HepG2 (cell line): ENCODE measurements around the gene GRB2. TPM values are rescaled to one million over a fixed set of nuclear protein-coding genes. Genes with fewer than 3 reads are reported as not detected.

Experiments used
- ARHGAP35 ChIP-seq: sonication (generic); formaldehyde crosslinking; IDR thresholded peaks from 2 replicates; pipeline ENCODE4 v1.9.0; 2022; ENCODE audit warnings: mild to moderate bottlenecking, inconsistent platforms, moderate library complexity, missing genetic modification reagents, borderline replicate concordance
- ARNT2 ChIP-seq: sonication (generic); formaldehyde crosslinking; IDR thresholded peaks from 2 replicates; pipeline ENCODE4 v1.8.0; 2022; ENCODE audit warnings: mild to moderate bottlenecking, low read depth, missing genetic modification reagents, moderate library complexity
- FOXO1 ChIP-seq: sonication (generic); formaldehyde crosslinking; IDR thresholded peaks from 2 replicates; pipeline ENCODE4 v1.4.0; 2020; ENCODE audit warnings: missing genetic modification reagents
- MIER2 ChIP-seq: IDR thresholded peaks from 2 replicates; pipeline ENCODE4 v1.6.1; 2016; ENCODE audit warnings: missing biosample characterization, missing genetic modification reagents
- NRL ChIP-seq: sonication (generic); formaldehyde crosslinking; IDR thresholded peaks from 2 replicates; pipeline ENCODE4 v1.5.0; 2020; ENCODE audit warnings: missing genetic modification reagents, mild to moderate bottlenecking, moderate library complexity, borderline replicate concordance
- SETDB1 ChIP-seq: sonication (generic); formaldehyde crosslinking; IDR thresholded peaks from 2 replicates; pipeline ENCODE4 v1.5.1; 2020; ENCODE audit warnings: missing genetic modification reagents, mild to moderate bottlenecking, borderline replicate concordance
- SP4 ChIP-seq: sonication (generic); formaldehyde crosslinking; IDR thresholded peaks from 2 replicates; pipeline ENCODE4 v1.8.1; 2023; ENCODE audit warnings: mild to moderate bottlenecking, missing genetic modification reagents
- U2AF2 ChIP-seq: fragments of 200-400 bp; formaldehyde crosslinking; IDR thresholded peaks from 2 replicates; pipeline ENCODE4 v1.6.1; 2017; ENCODE audit warnings: low read depth, mild to moderate bottlenecking, low read length
- ZFP37 ChIP-seq: sonication (generic); formaldehyde crosslinking; IDR thresholded peaks from 2 replicates; pipeline ENCODE4 v1.4.0; 2020; ENCODE audit warnings: missing genetic modification reagents, borderline replicate concordance
- ZIK1 ChIP-seq: sonication (generic); formaldehyde crosslinking; IDR thresholded peaks from 2 replicates; pipeline ENCODE4 v1.5.0; 2020; ENCODE audit warnings: mild to moderate bottlenecking, low read depth, missing genetic modification reagents, borderline replicate concordance
- ZNF292 ChIP-seq: sonication (generic); formaldehyde crosslinking; IDR thresholded peaks from 2 replicates; pipeline ENCODE4 v1.8.1; 2022; ENCODE audit warnings: mild to moderate bottlenecking, low read depth, missing genetic modification reagents, borderline replicate concordance
- ZNF577 ChIP-seq: sonication (generic); formaldehyde crosslinking; IDR thresholded peaks from 2 replicates; pipeline ENCODE4 v1.4.0; 2020; ENCODE audit warnings: mild to moderate bottlenecking, low read depth, missing genetic modification reagents, borderline replicate concordance
- polyA plus RNA-seq, 8 experiments: library from polyadenylated mRNA; depleted of rRNA in 3 of 8; stranded (reverse) in 7 of 8; unstranded in 1 of 8; fragments of >200 nt; fragmentation: Illumina TruSeq in 4 of 8; extraction: Trizol in 4 of 8; gene quantifications; 2 replicates each; pipeline versions ENCODE4 v1.2.1 to v1.2.3, GENCODE V29; 2011 to 2016; ENCODE audit warnings: low read depth in 4 of 8, missing spikeins in 1 of 8, mixed read lengths in 1 of 8; ENCODE audit not compliant: insufficient read depth in 1 of 8
- total RNA-seq, 5 experiments: library from RNA; depleted of rRNA; stranded (reverse); fragments of >200 nt; fragmentation: Illumina TruSeq; extraction: Trizol; gene quantifications; 2 replicates each; pipeline ENCODE4 v1.2.3, GENCODE V29; 2016; ENCODE audit warnings: low read depth in 1 of 5
- TF ChIP-seq, protein P1 (sequence below): sonication (generic); formaldehyde crosslinking; IDR thresholded peaks from 2 replicates; pipeline ENCODE4 v1.8.0; 2022; ENCODE audit warnings: mild to moderate bottlenecking, missing genetic modification reagents, borderline replicate concordance
- TF ChIP-seq, protein P2 (sequence below): sonication (generic); formaldehyde crosslinking; IDR thresholded peaks from 2 replicates; pipeline ENCODE4 v1.5.1; 2020; ENCODE audit warnings: missing genetic modification reagents, mild to moderate bottlenecking, borderline replicate concordance
- TF ChIP-seq, protein P3 (sequence below): sonication (generic); formaldehyde crosslinking; IDR thresholded peaks from 2 replicates; pipeline ENCODE4 v1.4.0; 2020; ENCODE audit warnings: low read depth, missing genetic modification reagents
- TF ChIP-seq, protein P4 (sequence below): sonication (generic); formaldehyde crosslinking; IDR thresholded peaks from 2 replicates; pipeline ENCODE4 v1.5.0; 2020; ENCODE audit warnings: missing genetic modification reagents
- TF ChIP-seq, protein P5 (sequence below): sonication (generic); formaldehyde crosslinking; IDR thresholded peaks from 2 replicates; pipeline ENCODE4 v1.4.0; 2020; ENCODE audit warnings: mild to moderate bottlenecking, missing genetic modification reagents

GRB2 gene
- total and polyA plus RNA-seq, 2 of the 13 experiments (the other 11 are each of a cell fraction or from before 2014, with no cell fraction given) = 84.6 to 92.3 TPM

DNA sequence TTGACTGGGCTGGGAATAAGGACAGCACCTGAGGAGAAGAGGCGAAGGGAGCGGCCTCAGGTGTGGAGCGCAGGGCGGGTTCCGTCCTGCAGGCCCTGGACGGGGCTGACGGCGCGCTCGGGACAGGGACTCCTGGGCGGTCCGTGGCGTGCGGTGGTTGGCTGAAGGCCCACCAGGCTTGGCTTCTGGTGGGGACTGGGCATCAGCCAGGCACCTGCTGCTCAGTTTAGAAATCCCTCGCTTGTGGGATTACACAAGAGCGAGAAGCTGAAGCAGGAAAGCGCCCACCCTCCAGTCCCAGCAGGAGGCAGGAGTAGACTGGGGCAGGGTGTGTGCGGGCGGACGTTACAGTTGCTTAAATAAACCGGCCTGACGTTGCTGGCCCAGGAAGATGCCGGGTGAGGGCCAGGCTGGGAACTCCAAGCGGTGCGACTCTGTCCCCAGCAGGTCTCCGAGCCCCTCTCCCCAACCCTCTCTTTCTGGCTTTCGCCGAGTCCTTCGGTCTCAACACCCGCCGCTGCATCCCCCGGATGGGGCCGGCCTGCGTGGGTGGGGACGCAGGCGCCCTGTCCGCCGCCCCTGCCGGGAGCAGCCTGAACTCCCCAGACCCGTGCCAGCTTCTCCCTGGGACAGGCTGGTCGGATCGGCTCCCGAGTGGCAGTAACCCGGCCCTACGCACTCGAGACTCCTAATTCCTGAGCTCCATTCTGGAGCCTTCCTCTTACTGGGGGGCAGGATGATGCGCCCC lies 135.1 kb downstream of the GRB2 start (continued):
- TF ChIP-seq, protein P1, sequence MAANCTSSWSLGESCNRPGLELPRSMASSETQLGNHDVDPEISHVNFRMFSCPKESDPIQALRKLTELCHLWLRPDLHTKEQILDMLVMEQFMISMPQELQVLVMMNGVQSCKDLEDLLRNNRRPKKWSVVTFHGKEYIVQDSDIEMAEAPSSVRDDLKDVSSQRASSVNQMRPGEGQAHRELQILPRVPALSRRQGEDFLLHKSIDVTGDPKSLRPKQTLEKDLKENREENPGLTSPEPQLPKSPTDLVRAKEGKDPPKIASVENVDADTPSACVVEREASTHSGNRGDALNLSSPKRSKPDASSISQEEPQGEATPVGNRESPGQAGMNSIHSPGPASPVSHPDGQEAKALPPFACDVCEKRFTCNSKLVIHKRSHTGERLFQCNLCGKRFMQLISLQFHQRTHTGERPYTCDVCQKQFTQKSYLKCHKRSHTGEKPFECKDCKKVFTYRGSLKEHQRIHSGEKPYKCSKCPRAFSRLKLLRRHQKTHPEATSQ (CRISPR knock-in tag) = no peak
- TF ChIP-seq SP4 (CRISPR knock-in tag) (no peak), ZIK1 (no peak), ARHGAP35 (CRISPR knock-in tag) (0 out of 2 replicates have a peak, but pooled peaks have one; percentile 31), ZFP37 (no peak), ZNF292 (peak; percentile 92), MIER2 (CRISPR knock-in tag) (peak; percentile 27; the same call in 1 of the 2 replicates), ARNT2 (peak; percentile 87), SETDB1 (no peak), FOXO1 (CRISPR knock-in tag) (no peak), NRL (CRISPR knock-in tag) (no peak; the same call in 1 of the 2 replicates), U2AF2 (no peak), ZNF577 (CRISPR knock-in tag) (no peak)
- TF ChIP-seq, protein P2, sequence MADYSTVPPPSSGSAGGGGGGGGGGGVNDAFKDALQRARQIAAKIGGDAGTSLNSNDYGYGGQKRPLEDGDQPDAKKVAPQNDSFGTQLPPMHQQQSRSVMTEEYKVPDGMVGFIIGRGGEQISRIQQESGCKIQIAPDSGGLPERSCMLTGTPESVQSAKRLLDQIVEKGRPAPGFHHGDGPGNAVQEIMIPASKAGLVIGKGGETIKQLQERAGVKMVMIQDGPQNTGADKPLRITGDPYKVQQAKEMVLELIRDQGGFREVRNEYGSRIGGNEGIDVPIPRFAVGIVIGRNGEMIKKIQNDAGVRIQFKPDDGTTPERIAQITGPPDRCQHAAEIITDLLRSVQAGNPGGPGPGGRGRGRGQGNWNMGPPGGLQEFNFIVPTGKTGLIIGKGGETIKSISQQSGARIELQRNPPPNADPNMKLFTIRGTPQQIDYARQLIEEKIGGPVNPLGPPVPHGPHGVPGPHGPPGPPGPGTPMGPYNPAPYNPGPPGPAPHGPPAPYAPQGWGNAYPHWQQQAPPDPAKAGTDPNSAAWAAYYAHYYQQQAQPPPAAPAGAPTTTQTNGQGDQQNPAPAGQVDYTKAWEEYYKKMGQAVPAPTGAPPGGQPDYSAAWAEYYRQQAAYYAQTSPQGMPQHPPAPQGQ (CRISPR knock-in tag) = no peak
- TF ChIP-seq, protein P3, sequence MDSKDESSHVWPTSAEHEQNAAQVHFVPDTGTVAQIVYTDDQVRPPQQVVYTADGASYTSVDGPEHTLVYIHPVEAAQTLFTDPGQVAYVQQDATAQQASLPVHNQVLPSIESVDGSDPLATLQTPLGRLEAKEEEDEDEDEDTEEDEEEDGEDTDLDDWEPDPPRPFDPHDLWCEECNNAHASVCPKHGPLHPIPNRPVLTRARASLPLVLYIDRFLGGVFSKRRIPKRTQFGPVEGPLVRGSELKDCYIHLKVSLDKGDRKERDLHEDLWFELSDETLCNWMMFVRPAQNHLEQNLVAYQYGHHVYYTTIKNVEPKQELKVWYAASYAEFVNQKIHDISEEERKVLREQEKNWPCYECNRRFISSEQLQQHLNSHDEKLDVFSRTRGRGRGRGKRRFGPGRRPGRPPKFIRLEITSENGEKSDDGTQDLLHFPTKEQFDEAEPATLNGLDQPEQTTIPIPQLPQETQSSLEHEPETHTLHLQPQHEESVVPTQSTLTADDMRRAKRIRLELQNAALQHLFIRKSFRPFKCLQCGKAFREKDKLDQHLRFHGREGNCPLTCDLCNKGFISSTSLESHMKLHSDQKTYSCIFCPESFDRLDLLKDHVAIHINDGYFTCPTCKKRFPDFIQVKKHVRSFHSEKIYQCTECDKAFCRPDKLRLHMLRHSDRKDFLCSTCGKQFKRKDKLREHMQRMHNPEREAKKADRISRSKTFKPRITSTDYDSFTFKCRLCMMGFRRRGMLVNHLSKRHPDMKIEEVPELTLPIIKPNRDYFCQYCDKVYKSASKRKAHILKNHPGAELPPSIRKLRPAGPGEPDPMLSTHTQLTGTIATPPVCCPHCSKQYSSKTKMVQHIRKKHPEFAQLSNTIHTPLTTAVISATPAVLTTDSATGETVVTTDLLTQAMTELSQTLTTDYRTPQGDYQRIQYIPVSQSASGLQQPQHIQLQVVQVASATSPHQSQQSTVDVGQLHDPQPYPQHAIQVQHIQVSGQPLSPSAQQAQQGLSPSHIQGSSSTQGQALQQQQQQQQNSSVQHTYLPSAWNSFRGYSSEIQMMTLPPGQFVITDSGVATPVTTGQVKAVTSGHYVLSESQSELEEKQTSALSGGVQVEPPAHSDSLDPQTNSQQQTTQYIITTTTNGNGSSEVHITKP (CRISPR knock-in tag) = no peak
- TF ChIP-seq, protein P4, sequence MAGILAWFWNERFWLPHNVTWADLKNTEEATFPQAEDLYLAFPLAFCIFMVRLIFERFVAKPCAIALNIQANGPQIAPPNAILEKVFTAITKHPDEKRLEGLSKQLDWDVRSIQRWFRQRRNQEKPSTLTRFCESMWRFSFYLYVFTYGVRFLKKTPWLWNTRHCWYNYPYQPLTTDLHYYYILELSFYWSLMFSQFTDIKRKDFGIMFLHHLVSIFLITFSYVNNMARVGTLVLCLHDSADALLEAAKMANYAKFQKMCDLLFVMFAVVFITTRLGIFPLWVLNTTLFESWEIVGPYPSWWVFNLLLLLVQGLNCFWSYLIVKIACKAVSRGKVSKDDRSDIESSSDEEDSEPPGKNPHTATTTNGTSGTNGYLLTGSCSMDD (CRISPR knock-in tag) = no peak
- TF ChIP-seq, protein P5, sequence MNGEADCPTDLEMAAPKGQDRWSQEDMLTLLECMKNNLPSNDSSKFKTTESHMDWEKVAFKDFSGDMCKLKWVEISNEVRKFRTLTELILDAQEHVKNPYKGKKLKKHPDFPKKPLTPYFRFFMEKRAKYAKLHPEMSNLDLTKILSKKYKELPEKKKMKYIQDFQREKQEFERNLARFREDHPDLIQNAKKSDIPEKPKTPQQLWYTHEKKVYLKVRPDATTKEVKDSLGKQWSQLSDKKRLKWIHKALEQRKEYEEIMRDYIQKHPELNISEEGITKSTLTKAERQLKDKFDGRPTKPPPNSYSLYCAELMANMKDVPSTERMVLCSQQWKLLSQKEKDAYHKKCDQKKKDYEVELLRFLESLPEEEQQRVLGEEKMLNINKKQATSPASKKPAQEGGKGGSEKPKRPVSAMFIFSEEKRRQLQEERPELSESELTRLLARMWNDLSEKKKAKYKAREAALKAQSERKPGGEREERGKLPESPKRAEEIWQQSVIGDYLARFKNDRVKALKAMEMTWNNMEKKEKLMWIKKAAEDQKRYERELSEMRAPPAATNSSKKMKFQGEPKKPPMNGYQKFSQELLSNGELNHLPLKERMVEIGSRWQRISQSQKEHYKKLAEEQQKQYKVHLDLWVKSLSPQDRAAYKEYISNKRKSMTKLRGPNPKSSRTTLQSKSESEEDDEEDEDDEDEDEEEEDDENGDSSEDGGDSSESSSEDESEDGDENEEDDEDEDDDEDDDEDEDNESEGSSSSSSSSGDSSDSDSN (CRISPR knock-in tag) = peak; percentile 71
